Activated B cell treated with CpG ODN at 0.5 μM for 24 hours (primary cell): ENCODE data around the gene SMCHD1. TPM values are rescaled to one million over a fixed set of nuclear protein-coding genes. Genes with fewer than 3 reads are reported as not detected.
A peak's percentile ranks its signal among the peaks of the same experiment; 100 is the strongest.
"Not testable (repeated sequence)": the region's sequence is repeated elsewhere in the genome, so short reads cannot be mapped to it uniquely, and the experiment has no call there.

ENCODE experiments used
- ATAC-seq: fragments of 200-7000 bp; cut with Tn5 transposase; one replicate; pipeline ENCODE4 v1.10.0; 2021; ENCODE audit warnings: low read depth, mild to moderate bottlenecking, moderate library complexity
- CTCF ChIA-PET: fragments of 350-600 bp; sonication (Branson Sonifier 250); formaldehyde crosslinking; loops from one replicate; lab custom pipeline; 2021; ENCODE audit warnings: antibody characterized with exemption; lab: Charles Lee
- POLR2A ChIA-PET: fragments of 350-600 bp; sonication (Branson Sonifier 250); formaldehyde crosslinking; loops from one replicate; lab custom pipeline; 2021; ENCODE audit warnings: antibody characterized with exemption; lab: Charles Lee
- DNase-seq: peaks from one replicate; pipeline ENCODE4 v3.0.0; 2022
- H3K27ac Mint-ChIP-seq: one replicate; pipeline ENCODE4 v1.8.0; 2020; ENCODE audit warnings: mixed read lengths
- H3K27me3 Mint-ChIP-seq: one replicate; pipeline ENCODE4 v1.8.0; 2021; ENCODE audit warnings: mixed read lengths
- H3K36me3 Mint-ChIP-seq: one replicate; pipeline ENCODE4 v1.8.0; 2021; ENCODE audit warnings: low read depth, mixed read lengths
- H3K4me1 Mint-ChIP-seq: one replicate; pipeline ENCODE4 v1.8.0; 2021; ENCODE audit warnings: mixed read lengths
- H3K4me3 Mint-ChIP-seq: one replicate; pipeline ENCODE4 v1.8.0; 2020; ENCODE audit warnings: mild to moderate bottlenecking, mixed read lengths
- H3K9me3 Mint-ChIP-seq: one replicate; pipeline ENCODE4 v1.8.0; 2020; ENCODE audit warnings: mixed read lengths
- intact Hi-C: fragments of 100-400 bp; cut with micrococcal nuclease; formaldehyde crosslinking; loops from one replicate; pipeline ENCODE4 v1.15.1; 2024
- total RNA-seq: library from RNA; stranded (reverse); gene quantifications from 2 replicates; pipeline ENCODE4 v1.2.3, GENCODE V29; 2022
- TF ChIP-seq, protein P1 (sequence below): fragments of 200-600 bp; IDR thresholded peaks from one replicate; pipeline ENCODE4 v1.8.0; 2022; ENCODE audit warnings: antibody characterized with exemption, mild to moderate bottlenecking

Gene SMCHD1
- total RNA-seq, 1 donor from 2014 or later, result 144 TPM

DNA sequence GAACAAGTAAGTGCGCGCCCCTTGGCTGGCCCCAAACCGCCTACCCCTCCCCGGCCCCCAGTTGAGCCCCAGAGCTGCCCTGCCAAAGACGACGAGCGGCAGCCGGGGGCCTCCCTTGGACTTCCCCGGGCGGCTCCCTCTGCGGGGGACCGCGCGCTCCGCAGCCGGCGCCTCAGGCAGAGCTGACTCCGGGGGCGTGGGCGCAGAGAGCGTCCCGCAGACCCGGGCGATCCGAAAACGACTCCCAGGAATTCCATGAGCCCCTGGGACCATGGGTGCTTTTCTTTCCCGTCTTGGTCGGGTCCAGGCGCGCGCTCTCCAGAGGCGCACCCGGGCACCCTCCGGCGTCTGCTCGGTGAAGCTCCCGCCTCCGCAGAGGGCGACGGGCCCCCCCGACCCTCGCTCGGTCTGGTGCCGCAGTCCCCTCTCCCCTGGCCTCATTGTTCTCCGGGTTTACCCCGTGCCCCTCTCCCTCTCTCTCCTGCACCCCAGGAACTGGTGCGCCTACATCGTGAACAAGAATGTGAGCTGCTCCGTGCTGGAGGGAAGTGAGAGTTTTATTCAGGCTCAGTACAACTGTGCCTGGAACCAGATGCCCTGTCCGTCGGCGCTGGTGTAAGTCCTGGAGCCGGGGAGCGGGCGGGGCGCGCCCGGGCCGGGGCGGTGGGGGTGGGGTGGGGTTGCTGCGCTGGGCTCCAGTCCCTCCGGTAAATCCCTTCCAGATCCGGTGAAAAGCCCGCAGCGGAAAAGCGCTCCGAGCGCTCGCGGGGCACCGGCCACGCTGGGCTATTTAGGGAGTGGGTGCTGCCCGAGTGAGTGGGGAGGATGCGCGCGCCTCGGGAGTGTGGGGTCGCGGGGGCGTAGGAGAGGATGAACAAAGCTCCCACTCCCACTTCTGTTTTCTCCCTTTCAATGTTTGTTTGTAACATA lies 192.1 kb downstream of the SMCHD1 start:
- ATAC-seq (peak; percentile 57), DNase-seq (peak; percentile 69)
- TF ChIP-seq, protein P1, sequence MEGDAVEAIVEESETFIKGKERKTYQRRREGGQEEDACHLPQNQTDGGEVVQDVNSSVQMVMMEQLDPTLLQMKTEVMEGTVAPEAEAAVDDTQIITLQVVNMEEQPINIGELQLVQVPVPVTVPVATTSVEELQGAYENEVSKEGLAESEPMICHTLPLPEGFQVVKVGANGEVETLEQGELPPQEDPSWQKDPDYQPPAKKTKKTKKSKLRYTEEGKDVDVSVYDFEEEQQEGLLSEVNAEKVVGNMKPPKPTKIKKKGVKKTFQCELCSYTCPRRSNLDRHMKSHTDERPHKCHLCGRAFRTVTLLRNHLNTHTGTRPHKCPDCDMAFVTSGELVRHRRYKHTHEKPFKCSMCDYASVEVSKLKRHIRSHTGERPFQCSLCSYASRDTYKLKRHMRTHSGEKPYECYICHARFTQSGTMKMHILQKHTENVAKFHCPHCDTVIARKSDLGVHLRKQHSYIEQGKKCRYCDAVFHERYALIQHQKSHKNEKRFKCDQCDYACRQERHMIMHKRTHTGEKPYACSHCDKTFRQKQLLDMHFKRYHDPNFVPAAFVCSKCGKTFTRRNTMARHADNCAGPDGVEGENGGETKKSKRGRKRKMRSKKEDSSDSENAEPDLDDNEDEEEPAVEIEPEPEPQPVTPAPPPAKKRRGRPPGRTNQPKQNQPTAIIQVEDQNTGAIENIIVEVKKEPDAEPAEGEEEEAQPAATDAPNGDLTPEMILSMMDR, result no peak
- H3K27me3 Mint-ChIP-seq, result peaks cover 8% of the 10 kb centered on the region
- H3K36me3 Mint-ChIP-seq, result peaks cover 23% of the 10 kb centered on the region
- ChIA-PET CTCF (interaction anchor here (1.0 to 1.2 kb wide), 2 partner anchors 67 to 138 kb away, joined by 3 to 4 read pairs; no protein-coding TSS in a partner anchor), POLR2A (interaction anchor here (0.6 to 2.8 kb wide), 38 partner anchors 9 to 605 kb away, joined by 3 to 24 read pairs (median 4); partner anchors contain the start of genes MYL12A, MYL12B and SMCHD1)
- H3K4me1 Mint-ChIP-seq, result peaks cover 52% of the 10 kb centered on the region
- intact Hi-C loops, result loop anchor here (1.0 to 5.0 kb wide), 12 partner anchors 35 to 740 kb away; partner anchors contain the start of genes METTL4, MYL12A, NDC80 and SMCHD1
- H3K4me3 Mint-ChIP-seq, result peak overlapping the region; percentile 96
- peak overlapping the region; percentile 92 for H3K27ac Mint-ChIP-seq
- H3K9me3 Mint-ChIP-seq, result no peaks in the 10 kb centered on the region

DNA sequence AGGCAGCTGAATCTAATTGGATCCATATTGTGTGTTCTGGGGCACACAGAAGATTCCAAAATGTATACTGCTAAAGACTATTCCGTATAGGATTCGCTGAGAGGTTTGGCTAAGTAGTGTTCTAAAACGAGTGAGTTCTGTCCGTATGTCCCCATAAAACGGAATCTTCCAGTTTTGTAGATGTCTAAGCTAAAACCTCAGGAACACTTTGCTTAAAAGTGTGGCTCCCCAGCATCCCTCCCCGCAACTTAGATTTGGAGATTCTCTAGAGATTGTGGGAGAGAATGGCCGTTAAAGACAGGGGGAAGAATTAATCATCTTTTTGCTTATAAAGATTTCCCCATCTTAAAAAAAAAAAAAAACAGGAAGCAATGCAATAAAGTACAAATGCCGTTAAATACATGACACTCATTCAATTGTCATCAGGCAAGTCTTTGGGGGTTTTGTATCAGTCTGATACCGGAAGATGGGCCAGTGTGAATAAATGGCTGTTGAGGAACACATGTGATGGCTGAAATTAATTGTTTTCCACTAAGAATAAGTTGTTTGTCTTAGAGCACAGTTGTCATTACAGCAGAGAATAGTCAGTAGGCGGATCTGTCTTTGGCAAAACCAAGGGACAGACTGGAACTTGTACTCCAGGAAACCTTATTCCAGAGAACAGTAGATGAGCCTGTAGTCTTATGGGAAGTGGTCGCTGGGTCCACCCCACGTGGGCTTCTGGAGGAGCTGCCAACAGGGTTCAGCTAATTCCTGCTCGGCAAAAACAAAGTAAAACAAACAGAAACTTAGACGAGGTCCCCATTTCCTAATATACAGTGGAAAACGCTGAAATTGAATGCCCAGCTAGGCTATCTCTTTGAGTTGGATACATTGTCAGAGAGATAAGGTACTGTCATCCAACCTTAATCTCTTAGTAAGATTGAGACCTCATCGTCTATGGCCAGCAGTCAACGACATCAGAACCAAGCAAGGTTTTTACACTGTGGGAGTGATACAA lies 193.0 kb downstream of the SMCHD1 start:
- intact Hi-C loops, result loop anchor here (1.0 to 5.0 kb wide), 5 partner anchors 34 to 739 kb away; no protein-coding TSS in a partner anchor
- peak overlapping the region; percentile 92 for H3K27ac Mint-ChIP-seq

DNA sequence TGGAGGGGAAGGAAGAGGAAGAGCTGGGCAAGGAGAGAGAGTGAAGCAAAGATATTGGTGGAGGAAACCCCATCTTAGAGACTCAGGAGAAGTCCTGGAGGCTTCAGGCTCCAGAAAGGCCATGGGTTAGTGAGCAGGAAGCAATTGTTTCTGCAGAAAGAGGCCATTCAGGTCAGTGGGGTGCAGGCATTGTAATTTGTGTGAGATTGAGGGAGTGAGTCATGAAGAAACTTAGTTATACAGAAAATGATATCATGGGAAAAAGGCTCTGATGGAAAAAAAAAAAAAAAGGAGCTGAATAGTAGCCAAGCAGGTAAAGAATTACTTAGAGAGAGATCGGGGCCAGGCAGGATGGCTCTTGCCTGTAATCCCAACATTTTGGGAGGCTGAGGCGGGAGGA lies 195.3 kb downstream of the SMCHD1 start:
- Mint-ChIP-seq H3K9me3 (no peaks in the 10 kb centered on the region), H3K27me3 (peaks cover 10% of the 10 kb centered on the region), H3K36me3 (peaks cover 53% of the 10 kb centered on the region), H3K27ac (no peak overlapping the region), H3K4me1 (peaks cover 20% of the 10 kb centered on the region), H3K4me3 (no peak overlapping the region)
- intact Hi-C loops, result no loop called here
- ChIA-PET POLR2A (no interaction called here), CTCF (no interaction called here)
- no peak for ATAC-seq
- DNase-seq, result no peak
- TF ChIP-seq, protein P1, result no peak

More for the DNA sequence above, 193.0 kb downstream of the SMCHD1 start:
- DNase-seq (no peak), ATAC-seq (no peak)
- no peaks in the 10 kb centered on the region for H3K9me3 Mint-ChIP-seq
- H3K36me3 Mint-ChIP-seq, result peaks cover 33% of the 10 kb centered on the region
- peak overlapping the region; percentile 96 for H3K4me3 Mint-ChIP-seq
- ChIA-PET POLR2A (interaction anchor here (0.6 to 2.8 kb wide), 24 partner anchors 8 to 604 kb away, joined by 3 to 24 read pairs (median 5); partner anchors contain the start of genes MYL12A, MYL12B and SMCHD1), CTCF (interaction anchor here (0.6 to 1.2 kb wide), 3 partner anchors 68 to 332 kb away, joined by 3 to 4 read pairs (median 3); no protein-coding TSS in a partner anchor)
- peaks cover 8% of the 10 kb centered on the region for H3K27me3 Mint-ChIP-seq
- TF ChIP-seq, protein P1, result no peak
- peaks cover 42% of the 10 kb centered on the region for H3K4me1 Mint-ChIP-seq

DNA sequence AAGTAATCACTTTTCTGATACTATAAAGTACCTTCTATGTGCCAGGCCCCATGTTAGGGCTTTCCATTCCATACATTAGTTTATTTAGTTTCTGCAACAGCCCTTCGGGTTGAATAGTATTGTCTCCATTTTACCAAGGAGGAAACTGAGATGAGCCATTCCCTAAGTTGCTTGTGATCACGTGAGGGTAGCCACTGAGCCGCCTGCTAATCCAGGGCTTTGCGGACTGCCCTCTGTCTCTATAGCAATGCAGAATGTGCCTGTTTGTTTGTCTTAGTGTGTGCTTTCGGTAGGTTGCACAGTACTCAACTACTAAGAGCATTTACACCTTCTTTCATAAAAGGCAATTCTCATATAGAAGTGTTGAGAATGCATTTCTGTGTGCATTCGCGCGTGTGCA lies 196.2 kb downstream of the SMCHD1 start:
- peaks cover 16% of the 10 kb centered on the region for H3K4me1 Mint-ChIP-seq
- TF ChIP-seq, protein P1, result no peak
- ChIA-PET CTCF (no interaction called here), POLR2A (no interaction called here)
- DNase-seq (no peak), ATAC-seq (no peak)
- intact Hi-C loops, result no loop called here
- H3K36me3 Mint-ChIP-seq, result peaks cover 57% of the 10 kb centered on the region
- peaks cover 10% of the 10 kb centered on the region for H3K27me3 Mint-ChIP-seq
- H3K9me3 Mint-ChIP-seq, result no peaks in the 10 kb centered on the region
- H3K27ac Mint-ChIP-seq, result no peak overlapping the region
- no peak overlapping the region for H3K4me3 Mint-ChIP-seq

DNA sequence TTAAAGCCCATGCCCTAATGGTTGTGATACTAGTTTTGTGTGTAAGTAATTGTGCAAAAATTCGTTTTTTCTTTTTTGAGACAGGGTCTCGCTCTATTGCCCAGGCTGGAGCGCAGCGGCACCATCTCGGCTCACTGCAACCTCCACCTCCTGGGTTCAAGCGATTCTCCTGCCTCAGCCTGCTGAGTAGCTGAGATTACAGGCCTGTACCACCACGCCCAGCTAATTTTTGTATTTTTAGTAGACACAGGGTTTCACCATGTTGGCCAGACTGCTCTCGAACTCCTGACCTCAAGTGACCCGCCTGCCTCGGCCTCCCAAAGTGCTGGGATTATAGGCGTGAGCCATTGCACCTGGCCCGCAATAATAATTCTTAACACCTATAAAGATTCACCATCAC lies 196.9 kb downstream of the SMCHD1 start:
- Mint-ChIP-seq H3K4me1 (peaks cover 16% of the 10 kb centered on the region), H3K27me3 (peaks cover 10% of the 10 kb centered on the region), H3K36me3 (peaks cover 61% of the 10 kb centered on the region)
- H3K4me3 Mint-ChIP-seq, DNase-seq, H3K9me3 Mint-ChIP-seq, intact Hi-C loops, H3K27ac Mint-ChIP-seq, ATAC-seq, CTCF ChIA-PET, POLR2A ChIA-PET: not testable (repeated sequence)
